GM18909 (cell line): Measurements from ENCODE around the gene NUDT4.
"Not testable (repeated sequence)": the region's sequence is repeated elsewhere in the genome, so short reads cannot be mapped to it uniquely, and the experiment has no call there.

Experiments used
- ATAC-seq: cut with Tn5 transposase; IDR thresholded peaks from one replicate; pipeline ENCODE4 v1.9.1; 2021; ENCODE audit warnings: mild to moderate bottlenecking; ENCODE audit not compliant: unreplicated experiment, poor library complexity

Gene NUDT4

DNA sequence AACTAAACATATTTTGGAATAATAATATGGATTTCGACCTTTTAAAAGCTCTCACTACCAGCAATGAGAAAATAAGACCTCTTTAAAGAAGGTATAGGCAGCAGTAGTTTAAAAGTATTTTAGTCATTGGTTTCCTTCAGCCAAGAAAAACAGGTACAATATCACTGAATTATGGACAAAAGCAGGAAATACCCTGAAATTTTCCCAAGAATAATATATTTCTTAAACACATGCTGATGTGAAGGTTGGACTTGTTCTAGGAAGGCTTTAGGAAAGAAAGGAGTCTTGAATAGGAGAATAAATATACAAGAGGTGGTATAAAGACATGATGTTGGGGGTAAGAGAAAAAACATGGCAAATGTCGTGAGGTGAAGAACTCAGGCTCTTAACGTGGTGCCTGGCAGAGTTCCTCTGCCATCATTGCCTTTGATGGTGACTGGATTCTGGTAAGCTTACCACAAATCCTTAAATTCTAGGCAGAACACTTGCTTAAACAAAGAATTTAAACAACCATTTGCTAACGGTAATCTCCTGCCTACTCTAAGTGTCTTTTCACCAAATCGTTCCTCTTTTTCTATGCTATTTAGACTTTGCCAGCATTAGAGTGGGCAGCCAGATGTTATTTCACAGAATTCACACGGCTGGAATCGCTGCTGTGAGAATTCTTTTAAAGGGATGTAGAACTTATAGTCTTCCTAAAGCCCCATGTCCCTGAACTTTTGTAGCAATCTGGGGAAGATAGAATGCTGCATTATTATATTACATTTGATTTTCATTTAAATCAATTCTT, 11.9 kb upstream of the NUDT4 start:
- ATAC-seq, result no peak

DNA sequence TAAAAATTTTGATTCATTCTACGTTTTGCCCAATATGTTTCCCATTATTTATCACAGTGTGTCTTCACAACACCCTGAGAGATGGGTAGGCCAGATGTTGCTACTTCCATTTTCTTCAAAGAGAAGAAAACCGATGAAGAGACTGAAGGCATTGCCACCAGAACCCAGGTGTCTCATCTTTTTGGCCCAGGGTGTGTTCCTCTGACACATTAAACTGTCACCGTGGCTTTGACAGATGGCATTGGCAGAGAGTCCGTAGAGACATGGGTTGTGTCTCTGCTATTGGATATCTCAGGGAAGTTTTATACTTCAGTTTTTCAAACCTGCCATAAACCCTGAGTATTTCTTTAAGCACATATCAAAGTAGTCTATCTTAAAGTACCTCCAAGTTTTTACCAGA, 11.3 kb upstream of the NUDT4 start:
- ATAC-seq, result no peak

DNA sequence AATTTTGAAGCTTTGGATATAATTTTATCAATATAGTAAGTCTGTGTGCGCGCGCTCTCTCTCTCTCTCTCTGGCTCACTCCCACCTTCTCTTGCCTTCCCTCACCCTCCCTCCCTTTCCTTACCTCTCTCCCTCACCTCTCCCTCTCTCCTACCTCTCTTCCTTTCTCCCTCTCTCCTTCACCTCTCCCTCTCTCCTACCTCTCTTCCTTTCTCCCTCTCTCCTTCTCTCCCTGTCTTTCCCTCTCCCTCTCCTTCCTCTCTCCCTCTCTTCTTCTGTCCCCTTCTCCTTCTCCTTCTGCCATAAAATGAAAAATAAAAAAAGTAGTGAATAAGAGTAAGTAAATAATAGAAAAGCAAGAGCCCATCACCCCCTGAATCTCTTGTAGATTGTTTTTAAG, 9.0 kb upstream of the NUDT4 start:
- no peak for ATAC-seq

DNA sequence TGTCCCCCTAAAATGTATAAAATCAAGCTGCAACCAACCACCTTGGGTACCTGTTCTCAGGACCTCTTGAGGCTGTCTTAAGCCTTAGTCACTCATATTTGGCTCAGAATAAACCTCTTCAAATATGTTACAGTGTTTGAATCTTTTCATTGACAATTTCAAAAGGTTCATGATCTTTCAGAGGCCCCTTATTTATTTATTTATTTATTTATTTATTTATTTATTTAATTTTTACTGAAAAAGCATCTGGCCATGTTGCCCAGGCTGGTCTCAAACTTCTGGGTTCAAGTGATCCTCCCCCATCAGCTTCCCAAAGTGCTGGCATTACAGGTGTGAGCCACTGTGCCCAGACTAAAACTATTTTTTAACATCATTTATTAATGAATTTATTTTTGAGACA, 8.2 kb upstream of the NUDT4 start:
- ATAC-seq, result no peak

DNA sequence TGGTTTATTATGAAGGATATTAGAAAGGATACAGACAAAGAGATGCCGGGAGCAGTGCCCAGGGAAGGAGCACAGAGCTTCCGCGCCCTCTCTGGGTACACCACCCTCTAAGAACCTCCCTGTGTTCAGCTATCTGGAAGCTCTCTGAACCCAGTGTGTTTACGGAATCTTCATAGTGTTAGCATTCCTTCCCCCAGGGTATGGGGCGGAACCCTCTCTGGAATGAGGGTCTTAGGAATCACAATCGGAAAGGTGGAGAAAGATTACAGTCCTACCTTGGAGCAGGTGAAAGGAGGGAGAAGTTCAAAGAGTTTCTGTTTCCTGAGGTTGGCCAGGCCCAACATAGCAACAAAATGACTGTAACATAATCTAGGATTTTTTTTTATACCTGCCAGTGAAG, 6.8 kb upstream of the NUDT4 start:
- ATAC-seq, result no peak

DNA sequence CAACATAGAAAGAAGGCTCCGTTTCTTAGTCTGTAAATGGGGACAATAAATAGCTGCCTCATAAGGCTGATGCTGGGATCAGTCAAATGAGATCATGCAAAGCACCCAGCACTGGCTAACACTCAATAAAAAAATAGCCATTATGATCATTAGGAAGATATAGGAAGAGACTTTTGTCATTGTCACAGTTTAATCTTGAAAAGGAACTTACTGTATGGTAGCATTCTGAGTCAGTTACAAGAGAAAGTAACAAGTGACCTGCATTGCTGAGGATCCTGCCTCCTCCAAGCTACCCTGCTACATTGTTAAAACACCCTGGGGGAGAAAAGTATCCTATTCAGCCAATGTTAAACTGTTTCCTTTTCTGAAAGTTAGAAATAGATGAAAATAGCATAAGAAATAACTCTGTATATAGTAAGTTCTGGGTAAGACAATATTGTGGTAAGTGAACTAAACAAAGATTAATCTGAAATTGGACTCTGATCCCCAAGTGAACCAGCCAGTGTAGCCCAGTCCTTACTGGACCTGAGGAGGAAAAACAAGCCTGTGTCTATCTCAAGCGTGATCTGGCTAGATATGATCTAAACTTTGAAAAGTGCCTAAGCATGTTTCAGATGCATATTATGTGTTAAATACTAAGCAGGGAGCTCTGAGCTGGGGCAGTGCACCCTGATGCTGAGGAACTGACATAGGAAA, 3.6 kb upstream of the NUDT4 start:
- no peak for ATAC-seq

DNA sequence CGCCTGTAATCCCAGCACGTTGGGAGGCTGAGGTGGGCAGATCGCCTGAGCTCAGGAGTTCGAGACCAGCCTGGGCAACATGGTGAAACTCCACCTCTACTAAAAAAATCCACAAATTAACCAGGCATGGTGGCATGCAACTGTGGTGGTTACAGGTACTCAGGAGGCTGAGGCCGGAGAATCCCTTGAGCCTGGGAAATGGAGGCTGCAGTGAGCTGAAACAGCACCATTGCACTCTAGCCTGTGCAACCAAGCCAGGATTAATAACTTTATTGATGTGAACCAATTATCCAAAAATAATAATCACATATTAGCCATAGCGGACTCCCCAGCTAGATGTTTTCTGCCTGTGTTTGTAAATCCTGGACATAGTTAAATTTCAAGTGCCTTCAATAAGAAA, 1.8 kb upstream of the NUDT4 start:
- ATAC-seq, result no peak

DNA sequence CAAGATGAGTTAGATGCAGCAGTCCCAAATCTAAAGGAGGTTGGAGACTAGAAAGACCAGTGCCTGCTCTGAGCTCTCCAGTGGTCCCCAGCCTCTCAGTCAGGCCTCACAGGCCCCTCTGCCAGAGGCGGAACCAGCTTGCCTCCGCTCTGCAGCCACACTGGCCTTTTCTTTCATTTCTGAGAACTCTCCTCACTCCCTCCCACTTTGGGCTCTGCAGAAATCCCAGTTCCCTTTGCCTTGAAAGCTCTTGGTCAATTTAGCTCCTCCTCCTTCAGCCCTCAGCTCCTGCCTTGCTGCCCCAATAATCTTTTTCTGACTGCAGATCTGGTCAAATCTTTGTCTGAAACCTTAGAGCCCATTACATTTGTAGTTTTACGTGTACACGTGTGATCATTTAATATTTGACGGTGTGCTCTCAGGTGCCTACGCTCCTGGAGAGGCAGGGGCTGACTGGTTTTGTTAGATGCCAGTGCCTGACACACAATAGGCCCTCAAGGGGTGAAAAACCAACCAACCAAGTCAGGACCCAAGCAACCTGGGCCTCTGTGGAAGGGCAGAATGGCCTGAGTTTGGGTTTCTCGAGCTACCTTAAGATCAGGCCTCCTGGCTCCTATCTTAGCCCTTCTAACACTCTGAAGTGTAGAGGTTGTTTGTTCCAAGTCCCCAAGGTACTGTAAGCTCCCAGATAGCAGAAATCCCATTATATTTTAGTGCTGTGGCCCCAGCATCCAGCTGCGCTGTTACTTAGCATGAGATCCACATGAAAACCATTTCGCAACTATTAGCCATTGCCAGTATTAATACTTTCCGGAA, 1.1 kb upstream of the NUDT4 start:
- ATAC-seq, result no peak

DNA sequence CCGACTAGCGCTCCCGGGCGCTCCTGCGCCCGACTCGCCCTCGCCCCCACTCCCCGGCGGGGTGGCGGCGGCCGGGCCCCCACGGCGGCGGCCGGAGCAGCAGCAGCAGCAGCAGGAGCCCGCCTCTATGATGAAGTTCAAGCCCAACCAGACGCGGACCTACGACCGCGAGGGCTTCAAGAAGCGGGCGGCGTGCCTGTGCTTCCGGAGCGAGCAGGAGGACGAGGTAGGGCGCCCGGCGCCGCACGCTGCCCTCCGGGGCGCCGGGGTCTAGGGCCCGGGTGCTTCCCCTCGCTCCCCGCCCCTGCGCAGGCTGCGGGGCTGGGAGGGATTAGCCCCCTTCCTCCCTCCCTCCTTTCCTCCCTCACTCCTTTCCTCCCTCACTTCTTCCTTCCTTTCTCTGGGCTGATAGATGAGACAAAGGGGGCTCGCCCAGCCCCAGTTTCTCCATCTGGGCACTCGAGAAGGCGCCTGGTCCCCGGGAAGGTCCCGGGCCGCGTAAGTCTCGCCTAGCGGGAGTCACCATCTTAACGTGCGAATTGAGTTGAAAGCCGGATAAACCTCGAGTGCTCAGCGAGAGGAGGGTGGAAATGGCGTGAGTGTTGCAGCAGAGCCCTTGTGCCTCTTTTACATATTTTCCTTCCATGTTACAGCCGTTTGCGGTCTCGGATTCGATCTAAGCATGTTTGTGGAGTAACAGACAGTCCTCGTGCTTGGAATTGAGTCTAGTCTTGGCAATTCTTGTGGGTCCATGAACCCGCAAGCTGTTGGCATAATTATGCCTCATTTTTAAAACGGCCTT, 672 bp downstream of the NUDT4 start:
- peak; percentile 34 for ATAC-seq

DNA sequence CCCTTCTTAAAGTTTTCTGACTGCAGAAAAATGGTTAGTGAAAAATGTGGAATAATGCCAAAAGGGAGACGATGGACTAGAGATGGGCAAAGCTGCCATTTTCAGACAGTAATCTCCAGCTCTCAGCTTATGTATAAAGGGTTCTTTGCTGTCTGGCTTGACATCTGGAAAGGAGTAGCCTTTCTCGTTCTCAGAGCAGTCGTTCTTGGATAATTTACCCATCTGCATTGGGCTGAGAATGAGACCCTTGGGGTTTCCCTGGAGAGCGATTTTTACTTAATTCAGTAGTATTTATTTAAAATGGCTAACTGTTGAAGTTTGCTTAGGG, 1.2 kb downstream of the NUDT4 start:
- ATAC-seq, result no peak

DNA sequence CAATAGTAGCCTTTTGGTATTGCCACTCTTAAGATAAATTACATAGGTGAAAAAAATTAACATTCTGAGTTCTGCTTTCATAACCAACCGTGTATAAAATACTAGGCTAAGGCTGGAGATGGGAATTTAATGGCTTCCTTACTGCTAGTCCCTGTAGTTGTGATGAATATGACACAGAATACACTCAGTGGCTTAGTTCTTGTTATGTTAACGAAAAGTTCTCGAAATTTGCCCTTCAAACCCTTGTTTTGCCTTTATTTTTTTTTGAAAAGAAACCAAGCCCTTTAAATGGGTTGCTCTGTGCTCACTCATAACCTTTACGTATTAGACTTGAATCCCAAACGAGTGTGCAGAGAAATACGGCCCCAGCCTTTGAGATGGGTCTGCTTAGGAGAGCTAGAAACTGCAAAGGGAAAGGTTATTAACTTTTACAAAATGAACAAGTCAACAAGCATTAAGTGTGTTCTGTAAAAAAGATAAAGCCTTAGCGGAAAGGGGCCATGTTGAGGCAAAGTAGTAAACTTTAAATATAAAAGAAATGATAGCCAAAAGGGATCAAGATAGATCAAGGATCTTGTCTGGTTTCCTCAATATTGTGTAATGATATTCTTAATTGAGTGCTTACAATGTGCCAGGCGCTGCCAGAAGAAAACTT, 1.7 kb downstream of the NUDT4 start:
- ATAC-seq, result no peak

DNA sequence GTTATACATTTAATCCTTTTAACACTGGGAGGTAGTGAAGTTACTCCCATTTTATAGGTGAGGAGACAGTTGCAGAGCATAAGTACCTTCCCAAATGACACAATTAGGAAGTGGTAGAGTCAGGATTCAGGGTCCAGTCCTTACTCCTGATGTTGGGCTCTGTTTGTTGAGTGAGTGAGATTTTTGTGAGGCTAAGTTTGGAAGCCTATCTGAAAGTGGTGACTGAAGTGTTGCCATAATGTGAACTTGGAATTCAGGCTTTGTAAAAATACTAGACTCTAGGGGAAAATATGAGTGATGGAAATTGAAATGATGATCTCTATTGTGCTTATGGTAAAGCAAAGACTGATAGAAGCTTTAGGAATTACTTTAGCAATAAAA, 2.2 kb downstream of the NUDT4 start:
- no peak for ATAC-seq

DNA sequence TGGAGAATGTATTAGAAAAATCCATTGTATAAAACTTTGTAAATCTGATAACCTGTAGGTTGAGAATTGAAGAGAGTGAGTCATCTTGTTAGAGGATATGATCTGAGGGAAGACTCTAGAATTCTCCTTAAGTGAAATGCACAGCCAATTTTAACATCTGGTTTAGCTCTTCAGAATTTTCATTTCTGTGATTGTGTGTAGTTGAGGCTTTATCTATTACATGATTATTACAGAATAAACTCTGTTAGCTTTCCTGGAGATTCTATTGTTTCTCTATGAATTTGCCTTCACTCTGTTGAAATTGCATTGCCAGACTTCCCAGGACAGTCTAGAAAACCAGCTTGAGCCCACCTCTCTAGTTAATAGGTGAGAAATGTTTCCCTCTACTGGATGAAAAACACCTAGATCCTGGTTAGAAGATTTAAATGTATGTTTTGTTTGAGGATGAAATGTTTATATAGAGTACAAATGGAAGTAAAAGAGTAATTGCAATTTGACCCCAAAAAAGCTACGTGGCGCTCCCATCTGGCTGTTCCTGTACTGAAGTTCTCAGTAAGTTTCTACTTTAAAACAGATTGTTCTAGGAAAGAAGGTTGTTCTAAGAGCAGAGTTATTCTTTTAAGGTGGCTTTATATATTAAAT, 2.9 kb downstream of the NUDT4 start:
- ATAC-seq, result no peak

DNA sequence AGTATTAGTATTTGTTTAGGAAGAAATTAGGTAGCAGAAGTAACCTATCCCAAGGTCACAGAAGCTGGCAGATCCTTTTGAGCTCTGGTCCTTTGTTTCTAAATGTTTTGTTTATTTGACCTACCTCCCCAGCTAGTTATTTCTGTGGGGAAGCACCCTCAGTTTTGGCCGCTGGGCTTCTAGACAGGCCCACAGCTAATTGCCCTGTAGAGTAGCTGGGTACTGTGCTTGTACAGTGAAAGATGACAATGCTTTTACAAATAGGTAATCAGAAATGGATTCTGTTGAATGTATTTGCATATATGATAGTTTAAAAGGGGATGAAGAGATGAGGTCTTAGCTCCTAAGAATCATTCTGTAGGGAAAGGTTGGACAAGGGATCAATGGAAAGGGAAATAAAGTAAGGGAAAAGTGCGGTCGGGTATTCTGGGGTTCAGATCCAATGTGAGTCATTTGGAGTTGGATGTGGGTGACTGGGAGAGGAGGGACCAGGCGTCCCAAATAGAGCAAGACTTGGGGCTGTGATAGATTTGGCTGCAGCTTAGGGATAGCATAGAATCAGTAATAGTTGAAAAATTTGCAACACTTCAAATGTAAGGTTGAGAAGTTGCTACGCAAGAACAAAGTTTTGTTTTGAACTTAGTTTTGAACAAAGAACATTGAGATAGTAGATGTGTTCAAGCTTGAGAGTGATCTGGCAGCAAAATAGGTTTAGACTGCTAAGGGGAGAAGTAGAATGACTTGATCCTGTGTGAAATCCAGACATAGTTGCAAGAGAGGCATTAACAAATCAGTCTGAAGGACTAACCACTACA, 3.6 kb downstream of the NUDT4 start:
- ATAC-seq, result no peak

DNA sequence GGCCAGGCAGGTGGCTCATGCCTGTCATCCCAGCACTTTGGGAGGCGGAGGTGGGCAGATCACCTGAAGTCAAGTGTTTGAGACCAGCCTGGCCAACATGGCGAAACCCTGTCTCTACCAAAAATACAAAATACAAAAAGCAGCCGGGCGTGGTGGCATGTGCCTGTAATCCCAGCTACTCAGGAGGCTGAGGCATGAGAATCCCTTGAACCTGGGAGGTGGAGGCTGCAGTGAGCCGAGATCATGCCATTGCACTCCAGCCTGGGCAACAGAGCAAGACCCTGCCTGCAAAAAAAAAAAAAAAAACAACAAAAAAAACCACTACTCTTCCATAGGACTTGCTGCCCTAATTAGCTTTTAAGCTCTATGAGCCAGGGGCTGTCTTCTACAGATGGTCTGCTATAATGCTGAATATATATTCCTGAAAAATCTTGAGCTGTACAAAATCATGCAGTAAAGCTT, 4.3 kb downstream of the NUDT4 start:
- ATAC-seq, result not testable (repeated sequence)

DNA sequence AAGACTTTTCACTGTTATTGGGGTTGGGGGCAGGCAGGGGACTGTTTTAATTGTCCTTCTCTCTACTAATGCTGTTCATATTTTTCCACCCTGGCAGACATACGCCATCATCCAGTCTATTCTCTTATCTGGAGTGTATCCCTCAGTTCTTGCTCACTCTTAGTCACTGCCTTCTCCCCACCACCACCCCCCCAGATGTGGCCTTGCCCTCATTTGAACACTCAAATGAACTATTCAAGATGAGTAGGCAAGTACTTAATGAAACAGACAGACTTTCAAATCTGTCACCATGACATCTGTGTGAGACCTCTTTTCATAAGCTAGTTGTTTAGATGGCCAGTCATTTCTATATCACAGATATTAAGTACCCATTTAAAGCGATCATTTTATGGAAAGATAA, 10.1 kb downstream of the NUDT4 start:
- ATAC-seq, result peak; percentile 45

DNA sequence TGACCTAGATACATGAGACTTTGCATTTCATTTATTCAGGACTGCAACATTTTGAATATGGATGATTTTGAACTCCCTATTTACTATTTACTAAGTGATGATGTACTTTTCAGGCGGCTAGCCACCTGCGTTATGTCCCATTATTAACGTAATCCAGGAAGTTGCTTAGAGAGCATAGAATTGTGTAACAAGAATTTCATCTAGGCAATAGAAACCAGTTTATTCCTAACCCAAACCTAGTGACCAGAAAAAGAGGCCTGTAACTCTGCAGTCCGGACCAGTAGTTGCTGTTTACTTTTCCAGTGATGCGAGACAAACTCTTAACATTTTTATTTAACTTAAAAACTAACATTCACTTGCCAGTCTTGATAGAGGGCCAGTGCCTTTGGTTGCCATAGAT, 12.3 kb downstream of the NUDT4 start:
- ATAC-seq, result no peak

DNA sequence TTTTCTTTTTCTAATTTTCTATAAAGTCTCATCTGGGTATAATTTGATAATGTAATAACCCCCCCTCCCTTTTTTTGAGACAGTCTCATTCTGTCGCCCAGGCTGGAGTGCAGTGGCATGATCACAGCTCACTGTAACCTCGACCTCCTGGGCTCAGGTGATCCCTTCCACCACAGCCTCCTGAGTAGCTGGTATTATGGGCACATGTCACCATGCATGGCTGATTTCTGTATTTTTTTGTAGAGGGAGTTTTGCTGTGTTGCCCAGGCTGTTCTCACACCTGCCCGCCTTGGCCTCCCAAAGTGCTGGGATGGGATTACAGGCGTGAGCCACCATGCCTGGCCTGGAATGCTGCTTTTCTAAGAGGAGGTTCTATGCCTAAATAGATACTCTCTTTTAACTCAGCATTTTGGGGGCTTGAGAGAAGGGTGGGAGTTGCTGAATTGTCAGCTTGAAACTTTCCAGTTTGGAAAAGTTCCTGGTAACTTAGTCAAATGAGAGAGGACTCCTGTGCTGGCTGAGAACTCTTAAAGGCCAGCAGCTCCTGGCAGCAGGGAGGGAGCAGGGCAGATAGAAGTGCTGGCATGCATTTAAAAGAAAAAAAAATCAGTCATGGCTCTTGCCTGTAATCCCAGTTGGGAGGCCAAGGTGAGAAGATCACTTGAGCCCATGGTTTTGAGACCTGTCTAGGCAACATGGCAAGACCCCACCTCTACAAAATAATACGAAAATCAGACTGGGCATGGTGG, 13.0 kb downstream of the NUDT4 start:
- no peak for ATAC-seq
